NCI-H187 treated with DMSO at 0.1 percent for 48 hours (cell line): ENCODE data around the gene NOS1AP.

Experiments used
- DNase-seq: peaks from one replicate; lab custom pipeline; 2025; lab: John Stamatoyannopoulos, UW

The NOS1AP gene

GRCh38 chr1:162090378-162090777 lies 20.9 kb downstream of the NOS1AP start:
- no peak for DNase-seq

DNA sequence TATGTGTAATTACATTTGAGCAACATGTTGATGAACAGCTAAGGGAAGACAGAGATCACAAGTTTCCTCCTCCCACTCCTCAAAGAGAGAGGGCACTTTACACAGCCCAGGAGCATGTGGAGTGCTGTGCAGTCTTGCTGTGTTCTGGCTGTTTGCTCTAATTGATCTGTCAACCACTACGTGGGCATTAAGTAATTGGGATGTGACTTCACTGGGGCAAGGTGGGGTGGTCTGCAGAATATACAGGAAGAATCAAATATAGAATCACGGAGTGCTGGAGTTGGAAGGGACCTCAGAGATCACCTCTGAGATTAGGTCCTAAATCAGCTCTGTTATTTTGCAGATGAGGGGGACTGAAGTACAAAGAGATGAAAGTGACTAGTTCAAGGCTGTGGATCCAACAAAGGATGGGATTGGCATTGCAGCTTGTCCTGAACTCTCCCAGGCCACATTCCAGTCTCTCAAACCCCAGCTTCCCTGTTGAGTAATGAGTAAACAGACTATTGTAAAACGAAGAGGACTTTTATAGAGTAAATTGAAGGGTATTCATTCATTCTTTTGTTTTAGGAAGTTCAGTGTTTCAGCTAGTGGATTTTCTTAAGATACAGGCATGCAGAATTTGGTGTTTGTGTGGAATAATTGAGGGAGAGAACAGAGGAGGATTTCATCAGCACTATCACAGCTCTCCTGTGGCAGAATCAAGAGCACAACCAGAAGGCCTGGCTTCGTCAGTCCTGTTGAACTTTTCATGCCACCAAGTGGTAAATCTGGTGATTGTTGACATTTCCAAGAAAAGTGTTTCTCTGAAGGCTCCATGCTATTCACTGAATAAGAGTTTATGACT lies 22.4 kb downstream of the NOS1AP start:
- no peak for DNase-seq

DNA sequence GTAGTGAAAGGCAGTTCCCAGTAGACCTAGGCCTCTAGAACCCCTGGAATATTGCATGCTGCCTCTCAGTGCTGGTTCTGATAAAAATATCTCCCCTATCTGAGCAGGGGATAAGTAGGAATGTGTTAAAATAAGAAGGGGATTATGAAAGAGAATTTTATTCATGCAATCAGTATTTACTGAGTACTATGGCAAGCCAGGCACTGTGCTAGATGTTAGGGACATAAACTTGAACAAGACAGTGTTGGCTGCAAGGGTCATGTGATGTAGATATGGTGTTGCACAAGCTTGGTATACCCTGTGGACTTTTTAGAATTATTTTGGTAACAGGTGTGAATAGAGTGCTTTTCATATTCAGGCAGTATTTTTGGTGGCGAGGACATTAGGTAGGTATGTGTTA lies 23.6 kb downstream of the NOS1AP start:
- DNase-seq, result no peak

DNA sequence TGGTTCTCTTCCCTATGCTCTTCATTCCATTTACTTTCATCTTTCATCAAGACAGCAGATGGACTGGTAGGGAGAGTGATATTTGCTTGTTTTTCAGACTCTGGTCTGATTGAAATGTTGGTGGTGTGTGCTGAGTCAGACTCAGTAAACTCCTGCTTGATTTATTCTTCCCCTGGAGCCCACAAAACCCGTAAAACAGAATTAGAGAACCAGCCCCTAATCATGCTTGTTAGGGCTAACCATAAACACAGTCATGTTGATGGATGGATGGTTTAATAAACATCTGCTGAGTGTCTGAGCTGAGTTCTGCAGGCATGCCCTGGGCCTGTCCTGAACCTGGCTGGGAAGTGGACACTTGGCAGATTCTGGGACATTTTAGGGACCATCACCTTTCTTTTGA lies 24.8 kb downstream of the NOS1AP start:
- DNase-seq, result no peak

DNA sequence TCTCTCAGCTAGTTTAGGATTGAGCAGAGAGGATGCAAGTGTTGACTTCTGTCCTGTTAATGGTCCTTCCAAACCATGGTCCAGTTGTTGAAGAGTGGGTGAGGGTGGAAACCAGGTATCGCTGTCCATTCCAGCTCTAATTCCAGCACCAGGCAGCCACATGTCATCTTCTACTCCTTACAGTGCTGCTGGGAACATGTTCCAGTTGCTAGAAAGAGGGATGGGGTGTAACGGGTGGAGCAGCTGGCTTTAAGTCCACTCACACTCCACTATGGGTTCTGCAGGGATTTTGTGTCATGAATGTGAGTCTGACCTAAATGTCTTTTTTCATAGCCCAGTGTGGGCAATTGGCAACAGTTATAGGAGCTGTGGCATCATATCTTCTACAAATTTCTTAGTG lies 25.2 kb downstream of the NOS1AP start:
- no peak for DNase-seq

- DNase-seq, result no peak
Measured at GRCh38 chr1:162107911-162108310, 38.4 kb downstream of the NOS1AP start.

GRCh38 chr1:162108426-162108825 lies 38.9 kb downstream of the NOS1AP start:
- DNase-seq, result no peak

DNA sequence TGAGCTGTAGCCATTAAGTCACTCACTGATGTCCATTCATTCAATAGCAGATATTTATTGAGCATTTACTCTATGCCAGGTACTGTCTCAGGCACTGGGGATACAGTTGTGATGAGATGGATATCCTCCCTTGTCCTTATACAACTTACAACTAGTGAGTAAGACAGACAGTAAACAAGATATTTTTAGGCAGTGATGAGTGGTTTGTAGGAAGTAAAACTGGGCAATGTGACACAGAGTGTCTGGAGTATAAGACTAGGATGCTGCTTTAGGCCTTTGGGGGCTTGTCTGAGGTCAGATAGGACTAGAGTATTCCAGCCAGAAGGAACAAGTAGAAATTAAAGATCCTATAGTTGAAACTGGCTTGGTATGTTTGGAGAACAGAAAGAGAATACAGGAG lies 41.4 kb downstream of the NOS1AP start:
- no peak for DNase-seq

- no peak for DNase-seq
Measured at GRCh38 chr1:162111572-162111971, 42.1 kb downstream of the NOS1AP start.

DNA sequence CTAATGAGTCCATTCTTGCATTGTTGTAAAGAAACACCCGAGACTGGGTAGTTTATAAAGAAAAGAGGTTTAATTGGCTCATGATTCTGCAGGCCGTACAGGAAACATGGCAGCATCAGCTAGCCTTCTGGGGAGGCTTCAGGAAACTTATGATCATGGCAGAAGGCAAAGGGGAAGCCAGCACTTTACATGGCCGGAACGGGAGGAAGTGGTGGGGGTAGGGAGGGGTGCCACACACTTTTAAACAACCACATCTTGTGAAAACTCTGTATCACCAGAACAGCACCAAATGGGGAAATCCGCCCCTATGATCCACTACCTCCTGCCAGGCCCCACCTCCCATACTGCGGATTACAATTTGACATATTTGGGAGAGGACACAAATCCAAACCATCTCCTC lies 43.9 kb downstream of the NOS1AP start:
- no peak for DNase-seq

DNA sequence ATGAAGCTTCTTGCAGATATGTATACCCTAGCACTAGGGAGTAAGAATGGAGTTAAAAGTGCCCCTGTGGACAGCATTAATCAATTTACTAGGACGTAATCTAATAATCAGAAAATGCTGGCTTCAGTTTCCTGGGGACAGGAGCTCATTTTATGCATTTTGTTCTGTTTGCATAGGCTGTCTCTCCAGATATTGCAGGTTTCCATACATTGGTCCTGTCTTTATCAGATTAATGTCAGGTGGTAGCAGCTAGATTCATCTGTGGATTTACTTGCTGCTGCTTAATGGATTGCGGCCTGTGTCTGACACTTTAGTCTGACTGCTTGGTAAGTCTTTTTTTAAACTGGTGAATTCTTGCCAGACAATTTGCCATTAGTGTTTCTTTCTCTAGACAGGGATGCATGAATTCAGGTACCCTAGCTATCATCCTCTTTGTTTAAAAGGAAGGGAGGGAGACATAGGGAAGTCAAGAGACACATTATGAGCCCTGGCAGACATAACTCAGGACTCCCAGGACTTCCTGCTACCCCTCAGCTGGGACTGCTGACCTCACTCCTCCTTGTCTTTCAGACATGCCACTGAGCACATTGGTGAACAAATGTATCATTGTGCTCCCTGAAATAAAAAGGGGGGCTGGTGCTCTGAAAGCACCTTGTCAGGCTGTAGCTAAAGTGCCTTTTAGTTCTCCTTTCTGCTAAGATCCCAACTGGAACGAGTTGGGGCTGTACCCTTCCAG lies 47.7 kb downstream of the NOS1AP start:
- no peak for DNase-seq

GRCh38 chr1:162118063-162118462 lies 48.6 kb downstream of the NOS1AP start:
- no peak for DNase-seq

- DNase-seq, result no peak
Measured at GRCh38 chr1:162128693-162129356, 59.3 kb downstream of the NOS1AP start.

GRCh38 chr1:162130308-162130707 lies 60.8 kb downstream of the NOS1AP start:
- DNase-seq, result no peak

- DNase-seq, result no peak
Measured at GRCh38 chr1:162131400-162132321, 62.2 kb downstream of the NOS1AP start.

DNA sequence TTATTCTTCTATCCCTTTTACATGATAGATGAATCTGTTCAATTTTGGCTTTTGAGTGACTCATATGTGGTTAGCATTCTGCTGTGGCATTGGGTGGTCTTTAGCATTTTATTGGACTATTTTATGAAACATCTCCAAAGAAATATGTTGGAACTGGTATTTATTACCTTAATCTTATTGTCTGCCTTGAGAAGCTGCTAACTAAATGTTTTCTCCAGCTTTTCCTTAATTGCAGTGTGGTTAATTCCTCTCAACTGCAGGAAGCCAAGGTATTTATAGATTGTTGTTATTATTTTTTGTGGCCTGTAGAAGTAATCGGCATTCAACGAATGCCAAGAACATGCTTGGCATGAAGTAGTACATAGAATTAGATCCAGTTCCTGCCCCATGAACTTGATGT lies 64.1 kb downstream of the NOS1AP start:
- no peak for DNase-seq

DNA sequence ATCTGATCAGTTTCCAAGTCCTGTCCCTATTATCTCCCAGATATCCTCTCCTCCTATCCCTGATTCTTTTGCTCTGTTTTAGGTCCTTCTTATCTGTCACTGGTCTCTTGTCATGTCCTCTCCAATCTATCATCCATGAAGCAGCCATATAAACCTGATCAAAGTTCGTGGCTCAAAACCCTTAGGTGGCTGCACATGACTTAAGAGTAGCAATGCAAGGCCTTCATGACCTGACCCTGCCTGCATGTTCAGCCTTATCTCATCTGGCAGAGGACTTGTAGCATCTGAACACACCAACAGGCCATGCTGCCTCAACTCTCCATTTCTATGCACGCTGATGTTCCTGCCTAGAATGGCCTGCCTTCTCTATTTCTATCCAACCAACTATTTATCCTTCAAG lies 65.2 kb downstream of the NOS1AP start:
- DNase-seq, result no peak

GRCh38 chr1:162135271-162135775 lies 65.8 kb downstream of the NOS1AP start:
- no peak for DNase-seq

DNA sequence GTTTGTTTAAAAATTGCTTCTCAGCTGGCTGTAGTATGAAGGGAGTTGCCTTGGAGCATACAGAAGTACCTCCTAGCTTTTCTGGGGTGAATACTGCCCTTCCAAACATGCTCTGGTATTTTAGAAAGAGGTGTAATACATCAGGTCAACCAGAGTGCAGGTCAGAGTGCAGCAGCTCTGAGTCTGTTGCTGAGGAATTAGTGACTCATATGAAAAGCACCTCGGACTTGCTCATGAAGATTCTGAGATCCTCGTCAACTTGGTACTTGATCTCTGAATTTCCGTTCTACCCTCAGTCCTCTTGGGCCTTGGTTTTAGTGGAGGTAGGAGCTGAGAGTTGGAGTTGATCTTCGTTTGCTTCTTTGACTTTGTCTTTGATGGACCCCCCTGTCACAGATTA lies 67.3 kb downstream of the NOS1AP start:
- DNase-seq, result no peak

- DNase-seq, result no peak
Measured at GRCh38 chr1:162137179-162137960, 67.9 kb downstream of the NOS1AP start.

DNA sequence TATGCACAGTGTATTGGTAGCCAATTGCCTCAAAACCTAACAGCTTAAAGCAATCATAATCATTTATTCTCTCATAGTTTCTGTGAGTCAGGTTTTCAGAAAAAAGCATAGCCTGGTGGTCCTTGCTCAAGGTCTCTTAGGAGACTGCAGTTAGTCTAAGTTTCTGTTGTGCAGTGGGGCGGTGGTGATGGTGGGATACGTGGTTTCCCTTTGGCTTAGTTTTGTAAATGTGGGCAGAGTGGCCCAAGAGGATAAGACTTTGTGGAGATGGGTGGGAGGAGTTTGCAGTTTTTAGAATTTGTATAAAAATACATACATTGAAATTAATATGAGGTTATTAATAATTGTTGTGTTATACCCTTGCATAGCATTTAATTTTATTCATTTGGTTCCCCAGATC lies 68.6 kb downstream of the NOS1AP start:
- no peak for DNase-seq
